ENCODE results near the gene PTBP1. TPM values are rescaled to one million over a fixed set of nuclear protein-coding genes. Genes with fewer than 3 reads are reported as not detected.

Gene PTBP1
- total and polyA plus RNA-seq, 2 experiments from 2014 or later, result 539 to 632 TPM

GRCh38 chr19:855566-856120 is 58.4 kb downstream of the PTBP1 start (continued):
- no peak for TF ChIP-seq ZNF462 (CRISPR knock-in tag; IDR thresholded peaks at IDR 0.05)
- TF ChIP-seq EZH2 (IDR thresholded peaks at IDR 0.05; ENCODE audit: low read depth, unreplicated experiment), result no peak
- no peak for TF ChIP-seq REST (IDR thresholded peaks at IDR 0.05; ENCODE audit: unreplicated experiment)

GRCh38 chr19:858284-858683 is 61.0 kb downstream of the PTBP1 start:
- ATAC-seq, result no peak
- H3K4me1 ChIP-seq (ENCODE audit: insufficient read depth), result no peaks in the 10 kb centered on the region
- DNase-seq (ENCODE audit: low spot score), result no peak
- H3K27ac Mint-ChIP-seq, result no peak overlapping the region
- TF ChIP-seq JUNB (IDR thresholded peaks at IDR 0.05; ENCODE audit: unreplicated experiment) (no peak), STAT1 (IDR thresholded peaks at IDR 0.05; ENCODE audit: unreplicated experiment) (no peak), ZNF114 (CRISPR knock-in tag; IDR thresholded peaks at IDR 0.05) (no peak), ZNF331 (CRISPR knock-in tag; IDR thresholded peaks at IDR 0.05; ENCODE audit: low read depth) (no peak), ETS1 (IDR thresholded peaks at IDR 0.05) (no peak), REST (IDR thresholded peaks at IDR 0.05; ENCODE audit: unreplicated experiment) (no peak), EZH2 (IDR thresholded peaks at IDR 0.05; ENCODE audit: low read depth, unreplicated experiment) (no peak)
- no peaks in the 10 kb centered on the region for H3K36me3 ChIP-seq (ENCODE audit: insufficient read depth)
- H3K79me2 ChIP-seq (replicated peaks; ENCODE audit: insufficient read depth), result no peaks in the 10 kb centered on the region
- H3K9me2 ChIP-seq (ENCODE audit: insufficient read depth), result no peaks in the 10 kb centered on the region
- H3K4me3 Mint-ChIP-seq, result no peak overlapping the region
- peaks cover 24% of the 10 kb centered on the region for H3K27me3 Mint-ChIP-seq (ENCODE audit: insufficient read depth, low read depth, poor library complexity)
- H3K27me3 ChIP-seq (ENCODE audit: insufficient read depth), result peaks cover 27% of the 10 kb centered on the region
- peaks cover 15% of the 10 kb centered on the region for H3F3A ChIP-seq (replicated peaks; ENCODE audit: low read depth)
- no peaks in the 10 kb centered on the region for H3K4me1 Mint-ChIP-seq
- no peaks in the 10 kb centered on the region for H3K36me3 Mint-ChIP-seq (ENCODE audit: low read depth)
- no peak overlapping the region for H3K27ac ChIP-seq (ENCODE audit: low read depth)
- no peak overlapping the region for H3K4me3 ChIP-seq
- no peaks in the 10 kb centered on the region for H4K20me1 ChIP-seq (replicated peaks; ENCODE audit: insufficient read depth)
- no peaks in the 10 kb centered on the region; the same call in 2 of the 3 replicates for H3K9me3 Mint-ChIP-seq
- no peak overlapping the region for H3K4me2 ChIP-seq
- H2AFZ ChIP-seq, result no peak overlapping the region
